GM18861 (cell line): Measurements from ENCODE around the gene CDH12.
A peak's percentile ranks its signal among the peaks of the same experiment; 100 is the strongest.
"Not testable (repeated sequence)": the region's sequence is repeated elsewhere in the genome, so short reads cannot be mapped to it uniquely, and the experiment has no call there.

Experiments used
- ATAC-seq: cut with Tn5 transposase; IDR thresholded peaks from one replicate; pipeline ENCODE4 v1.9.1; 2021; ENCODE audit not compliant: unreplicated experiment

The CDH12 gene

GRCh38 chr5:22053195-22053594, 799.9 kb downstream of the CDH12 start:
- no peak for ATAC-seq

GRCh38 chr5:22051881-22052280, 801.3 kb downstream of the CDH12 start:
- ATAC-seq = no peak

GRCh38 chr5:22050931-22051330, 802.2 kb downstream of the CDH12 start:
- no peak for ATAC-seq

GRCh38 chr5:22044229-22044628, 808.9 kb downstream of the CDH12 start:
- no peak for ATAC-seq

- ATAC-seq = no peak
Observed at GRCh38 chr5:22036061-22036460, 817.1 kb downstream of the CDH12 start.

- no peak for ATAC-seq
Observed at GRCh38 chr5:22033066-22033465, 820.1 kb downstream of the CDH12 start.

GRCh38 chr5:22023784-22024183, 829.4 kb downstream of the CDH12 start:
- ATAC-seq = no peak

GRCh38 chr5:22012893-22013292, 840.3 kb downstream of the CDH12 start:
- ATAC-seq = not testable (repeated sequence)

GRCh38 chr5:22010808-22011207, 842.3 kb downstream of the CDH12 start:
- not testable (repeated sequence) for ATAC-seq

- ATAC-seq = not testable (repeated sequence)
Observed at GRCh38 chr5:22001097-22001496, 852.0 kb downstream of the CDH12 start.

- ATAC-seq = not testable (repeated sequence)
Observed at GRCh38 chr5:21985799-21986198, 867.3 kb downstream of the CDH12 start.

GRCh38 chr5:21951571-21951970, 901.6 kb downstream of the CDH12 start:
- not testable (repeated sequence) for ATAC-seq

GRCh38 chr5:21931116-21931515, 922.0 kb downstream of the CDH12 start:
- ATAC-seq = no peak

- ATAC-seq = peak; percentile 97
Observed at GRCh38 chr5:21919414-21920022, 933.6 kb downstream of the CDH12 start.

- ATAC-seq = no peak
Observed at GRCh38 chr5:21918451-21918850, 934.7 kb downstream of the CDH12 start.

- no peak for ATAC-seq
Observed at GRCh38 chr5:21910731-21911130, 942.4 kb downstream of the CDH12 start.

- no peak for ATAC-seq
Observed at GRCh38 chr5:21895766-21896350, 957.3 kb downstream of the CDH12 start.

- ATAC-seq = no peak
Observed at GRCh38 chr5:21893161-21893560, 960.0 kb downstream of the CDH12 start.

GRCh38 chr5:21889581-21889980, 963.6 kb downstream of the CDH12 start:
- no peak for ATAC-seq

GRCh38 chr5:21882074-21882745, 970.9 kb downstream of the CDH12 start:
- no peak for ATAC-seq

- ATAC-seq = no peak
Observed at GRCh38 chr5:21880164-21880563, 973.0 kb downstream of the CDH12 start.

GRCh38 chr5:21862986-21863385, 990.2 kb downstream of the CDH12 start:
- ATAC-seq = no peak
